ENCODE measurements around the gene TTC3.
"Not testable (repeated sequence)": the region's sequence is repeated elsewhere in the genome, so short reads cannot be mapped to it uniquely, and the experiment has no call there.

Gene TTC3

GRCh38 chr21:37101384-37101783, 28.3 kb downstream of the TTC3 start:
- ChIA-PET CTCF (no interaction called here), POLR2A (no interaction called here)
- TF ChIP-seq SP1 (IDR thresholded peaks at IDR 0.05) (no peak), FOXM1 (IDR thresholded peaks at IDR 0.05; ENCODE audit: borderline replicate concordance) (no peak), ELF4 (IDR thresholded peaks at IDR 0.05) (no peak), FOXA1 (IDR thresholded peaks at IDR 0.05) (no peak), HDGF (IDR thresholded peaks at IDR 0.05; ENCODE audit: borderline replicate concordance) (no peak), CTBP1 (IDR thresholded peaks at IDR 0.05; ENCODE audit: borderline replicate concordance) (no peak)
- TF ChIP-seq, protein P1, sequence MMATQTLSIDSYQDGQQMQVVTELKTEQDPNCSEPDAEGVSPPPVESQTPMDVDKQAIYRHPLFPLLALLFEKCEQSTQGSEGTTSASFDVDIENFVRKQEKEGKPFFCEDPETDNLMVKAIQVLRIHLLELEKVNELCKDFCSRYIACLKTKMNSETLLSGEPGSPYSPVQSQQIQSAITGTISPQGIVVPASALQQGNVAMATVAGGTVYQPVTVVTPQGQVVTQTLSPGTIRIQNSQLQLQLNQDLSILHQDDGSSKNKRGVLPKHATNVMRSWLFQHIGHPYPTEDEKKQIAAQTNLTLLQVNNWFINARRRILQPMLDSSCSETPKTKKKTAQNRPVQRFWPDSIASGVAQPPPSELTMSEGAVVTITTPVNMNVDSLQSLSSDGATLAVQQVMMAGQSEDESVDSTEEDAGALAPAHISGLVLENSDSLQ (IDR thresholded peaks at IDR 0.05): no peak
- no peak for DNase-seq (ENCODE audit: extremely low spot score)

DNA sequence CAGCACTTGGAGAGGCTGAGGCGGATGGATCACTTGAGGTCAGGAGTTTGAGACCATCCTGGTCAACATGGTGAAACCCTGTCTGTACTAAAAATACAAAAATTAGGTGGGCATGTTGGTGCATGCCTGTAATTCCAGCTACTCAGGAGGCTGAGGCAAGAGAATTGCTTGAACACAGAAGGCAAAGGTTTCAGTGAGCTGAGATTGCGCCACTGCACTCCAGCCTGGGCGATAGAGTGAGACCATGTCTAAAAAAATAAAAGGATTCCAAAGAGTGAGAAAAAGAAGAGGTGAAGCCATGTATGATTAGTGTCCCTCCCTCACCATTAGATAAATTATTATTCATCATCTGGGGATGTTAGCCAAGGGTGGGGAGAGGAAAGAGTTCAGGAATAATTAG, 29.7 kb downstream of the TTC3 start:
- POLR2A ChIA-PET; DNase-seq (ENCODE audit: extremely low spot score); CTCF ChIA-PET: not testable (repeated sequence)

- POLR2A ChIA-PET: no interaction called here
- TF ChIP-seq SP1 (IDR thresholded peaks at IDR 0.05) (no peak), CTBP1 (IDR thresholded peaks at IDR 0.05; ENCODE audit: borderline replicate concordance) (no peak), L3MBTL2 (conservative IDR thresholded peaks at IDR 0.05) (no peak), TARDBP (IDR thresholded peaks at IDR 0.05) (no peak), FOXM1 (IDR thresholded peaks at IDR 0.05; ENCODE audit: borderline replicate concordance) (no peak)
- no peak for DNase-seq (ENCODE audit: extremely low spot score)
- CTCF ChIA-PET: no interaction called here
Measured at GRCh38 chr21:37106998-37107397, 33.9 kb downstream of the TTC3 start.

DNA sequence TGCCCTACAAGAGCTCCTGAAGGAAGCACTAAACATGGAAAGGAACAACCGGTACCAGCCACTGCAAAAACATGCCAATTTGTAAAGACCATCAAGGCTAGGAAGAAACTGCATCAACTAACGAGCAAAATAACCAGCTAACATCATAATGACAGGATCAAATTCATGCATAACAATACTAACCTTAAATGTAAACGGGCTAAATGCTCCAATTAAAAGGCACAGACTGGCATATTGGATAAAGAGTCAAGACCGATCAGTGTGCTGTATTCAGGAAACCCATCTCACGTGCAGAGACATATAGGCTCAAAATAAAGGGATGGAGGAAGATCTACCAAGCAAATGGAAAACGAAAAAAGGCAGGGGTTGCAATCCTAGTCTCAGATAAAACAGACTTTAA, 38.0 kb downstream of the TTC3 start:
- DNase-seq (ENCODE audit: extremely low spot score); CTCF ChIA-PET; POLR2A ChIA-PET: not testable (repeated sequence)

- DNase-seq (ENCODE audit: extremely low spot score); POLR2A ChIA-PET; CTCF ChIA-PET: not testable (repeated sequence)
Measured at GRCh38 chr21:37114301-37114700, 41.2 kb downstream of the TTC3 start.

- POLR2A ChIA-PET; DNase-seq (ENCODE audit: extremely low spot score); CTCF ChIA-PET: not testable (repeated sequence)
Measured at GRCh38 chr21:37116459-37116858, 43.4 kb downstream of the TTC3 start.

GRCh38 chr21:37117204-37117603, 44.1 kb downstream of the TTC3 start:
- POLR2A ChIA-PET: no interaction called here
- CTCF ChIA-PET: no interaction called here
- no peak for DNase-seq (ENCODE audit: extremely low spot score)
- TF ChIP-seq FOXM1 (IDR thresholded peaks at IDR 0.05; ENCODE audit: borderline replicate concordance) (no peak), L3MBTL2 (conservative IDR thresholded peaks at IDR 0.05) (no peak), ELF4 (IDR thresholded peaks at IDR 0.05) (no peak), LEF1 (IDR thresholded peaks at IDR 0.05; ENCODE audit: borderline replicate concordance) (no peak), FOXK2 (IDR thresholded peaks at IDR 0.05) (no peak), FOXA1 (IDR thresholded peaks at IDR 0.05) (no peak), HDGF (IDR thresholded peaks at IDR 0.05; ENCODE audit: borderline replicate concordance) (no peak), BHLHE40 (IDR thresholded peaks at IDR 0.05; ENCODE audit: borderline replicate concordance) (no peak), SUZ12 (IDR thresholded peaks at IDR 0.05) (no peak), TARDBP (IDR thresholded peaks at IDR 0.05) (no peak), ARNT (IDR thresholded peaks at IDR 0.05) (no peak), SP1 (IDR thresholded peaks at IDR 0.05) (no peak)
- TF ChIP-seq, protein P1 (IDR thresholded peaks at IDR 0.05): no peak

- ChIA-PET CTCF (interaction anchor here (0.9 kb wide), 1 partner anchor 141 kb away, joined by 3 read pairs; no protein-coding TSS in a partner anchor), POLR2A (no interaction called here)
- TF ChIP-seq LEF1 (IDR thresholded peaks at IDR 0.05; ENCODE audit: borderline replicate concordance) (no peak), SUZ12 (IDR thresholded peaks at IDR 0.05) (no peak), FOXM1 (IDR thresholded peaks at IDR 0.05; ENCODE audit: borderline replicate concordance) (no peak), ZNF384 (IDR thresholded peaks at IDR 0.05) (no peak), NFRKB (IDR thresholded peaks at IDR 0.05) (no peak), CTBP1 (IDR thresholded peaks at IDR 0.05; ENCODE audit: borderline replicate concordance) (no peak), HDGF (IDR thresholded peaks at IDR 0.05; ENCODE audit: borderline replicate concordance) (no peak), FOXA1 (IDR thresholded peaks at IDR 0.05) (no peak), SP1 (IDR thresholded peaks at IDR 0.05) (no peak), FOXK2 (IDR thresholded peaks at IDR 0.05) (no peak), TARDBP (IDR thresholded peaks at IDR 0.05) (no peak), L3MBTL2 (conservative IDR thresholded peaks at IDR 0.05) (no peak), ELF4 (IDR thresholded peaks at IDR 0.05) (no peak), BHLHE40 (IDR thresholded peaks at IDR 0.05; ENCODE audit: borderline replicate concordance) (no peak), ARNT (IDR thresholded peaks at IDR 0.05) (no peak)
- TF ChIP-seq, protein P1 (IDR thresholded peaks at IDR 0.05): no peak
- no peak for DNase-seq (ENCODE audit: extremely low spot score)
Measured at GRCh38 chr21:37118187-37118826, 45.3 kb downstream of the TTC3 start.
